ENCODE results near the gene HGS. TPM values are rescaled to one million over a fixed set of nuclear protein-coding genes. Genes with fewer than 3 reads are reported as not detected.

Gene HGS
- polyA plus RNA-seq, 1 experiment, result 71.5 TPM

DNA sequence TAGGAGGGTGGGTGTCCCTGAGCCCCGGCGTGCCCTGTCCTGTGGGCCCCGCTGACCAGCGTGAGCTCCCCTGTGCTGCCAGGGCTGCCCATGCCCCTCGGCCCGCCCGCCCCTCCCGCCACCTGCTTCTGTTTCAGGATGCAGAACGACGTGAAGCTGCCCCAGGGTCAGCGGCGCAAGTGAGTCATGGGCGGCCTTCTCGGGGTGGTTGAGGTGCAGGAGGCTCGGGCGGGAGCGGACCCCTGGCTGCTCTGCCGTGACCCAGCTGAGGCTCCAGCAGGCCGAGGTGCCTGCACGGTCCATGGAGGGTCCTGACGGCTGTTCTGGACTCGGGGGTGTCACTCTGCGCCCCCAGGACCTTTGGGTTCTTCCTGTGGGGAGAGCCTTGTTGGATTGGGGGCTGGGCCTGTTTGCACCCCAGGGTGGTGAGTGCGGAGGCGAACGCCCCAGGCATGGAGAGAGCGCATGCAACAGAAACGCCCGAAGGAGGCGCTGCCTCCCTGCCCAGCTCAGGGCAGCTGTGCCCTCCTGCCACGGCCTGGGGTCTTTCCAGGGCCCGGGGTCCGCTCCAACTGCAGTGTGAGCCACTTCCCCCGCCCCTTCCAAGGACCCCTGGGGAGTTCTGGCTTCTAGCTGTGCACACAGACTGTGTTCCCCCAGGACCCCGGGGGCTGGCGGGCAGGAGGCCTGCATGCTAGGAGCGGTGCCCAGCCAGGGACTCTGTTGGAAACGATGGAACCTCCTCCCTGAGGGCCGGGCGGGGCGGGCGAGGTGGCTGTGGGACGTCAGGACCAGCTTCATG lies 32.3 kb downstream of the HGS start:
- DNase-seq (ENCODE audit: low read depth, low spot score), result no peak
- H3K9me3 ChIP-seq (ENCODE audit: control insufficient read depth, insufficient read depth, low read length), result no peaks in the 10 kb centered on the region; the same call in 1 of the 2 replicates
- H3K27ac ChIP-seq (ENCODE audit: low read depth, low read length), result no peak overlapping the region
- POLR2A ChIA-PET, result no interaction called here
- H3K27me3 ChIP-seq (ENCODE audit: control insufficient read depth, insufficient read depth, low read length), result no peaks in the 10 kb centered on the region
- no peak overlapping the region for H3K4me3 ChIP-seq (ENCODE audit: low read depth, low read length)
- CTCF ChIA-PET, result no interaction called here
- TF ChIP-seq, protein P1, sequence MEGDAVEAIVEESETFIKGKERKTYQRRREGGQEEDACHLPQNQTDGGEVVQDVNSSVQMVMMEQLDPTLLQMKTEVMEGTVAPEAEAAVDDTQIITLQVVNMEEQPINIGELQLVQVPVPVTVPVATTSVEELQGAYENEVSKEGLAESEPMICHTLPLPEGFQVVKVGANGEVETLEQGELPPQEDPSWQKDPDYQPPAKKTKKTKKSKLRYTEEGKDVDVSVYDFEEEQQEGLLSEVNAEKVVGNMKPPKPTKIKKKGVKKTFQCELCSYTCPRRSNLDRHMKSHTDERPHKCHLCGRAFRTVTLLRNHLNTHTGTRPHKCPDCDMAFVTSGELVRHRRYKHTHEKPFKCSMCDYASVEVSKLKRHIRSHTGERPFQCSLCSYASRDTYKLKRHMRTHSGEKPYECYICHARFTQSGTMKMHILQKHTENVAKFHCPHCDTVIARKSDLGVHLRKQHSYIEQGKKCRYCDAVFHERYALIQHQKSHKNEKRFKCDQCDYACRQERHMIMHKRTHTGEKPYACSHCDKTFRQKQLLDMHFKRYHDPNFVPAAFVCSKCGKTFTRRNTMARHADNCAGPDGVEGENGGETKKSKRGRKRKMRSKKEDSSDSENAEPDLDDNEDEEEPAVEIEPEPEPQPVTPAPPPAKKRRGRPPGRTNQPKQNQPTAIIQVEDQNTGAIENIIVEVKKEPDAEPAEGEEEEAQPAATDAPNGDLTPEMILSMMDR (IDR thresholded peaks at IDR 0.05; ENCODE audit: low read depth, low read length), result no peak

GRCh38 chr17:81716674-81716996 lies 32.8 kb downstream of the HGS start:
- POLR2A ChIA-PET, result interaction anchor here (0.6 kb wide), 1 partner anchor 269 kb away, joined by 4 read pairs; no protein-coding TSS in a partner anchor
- Histone ChIP-seq H3K27me3 (ENCODE audit: control insufficient read depth, insufficient read depth, low read length) (no peaks in the 10 kb centered on the region), H3K27ac (ENCODE audit: low read depth, low read length) (no peak overlapping the region), H3K4me3 (ENCODE audit: low read depth, low read length) (no peak overlapping the region), H3K9me3 (ENCODE audit: control insufficient read depth, insufficient read depth, low read length) (no peaks in the 10 kb centered on the region; the same call in 1 of the 2 replicates)
- TF ChIP-seq, protein P1 (IDR thresholded peaks at IDR 0.05; ENCODE audit: low read depth, low read length), result no peak
- CTCF ChIA-PET, result no interaction called here
- no peak for DNase-seq (ENCODE audit: low read depth, low spot score)

DNA sequence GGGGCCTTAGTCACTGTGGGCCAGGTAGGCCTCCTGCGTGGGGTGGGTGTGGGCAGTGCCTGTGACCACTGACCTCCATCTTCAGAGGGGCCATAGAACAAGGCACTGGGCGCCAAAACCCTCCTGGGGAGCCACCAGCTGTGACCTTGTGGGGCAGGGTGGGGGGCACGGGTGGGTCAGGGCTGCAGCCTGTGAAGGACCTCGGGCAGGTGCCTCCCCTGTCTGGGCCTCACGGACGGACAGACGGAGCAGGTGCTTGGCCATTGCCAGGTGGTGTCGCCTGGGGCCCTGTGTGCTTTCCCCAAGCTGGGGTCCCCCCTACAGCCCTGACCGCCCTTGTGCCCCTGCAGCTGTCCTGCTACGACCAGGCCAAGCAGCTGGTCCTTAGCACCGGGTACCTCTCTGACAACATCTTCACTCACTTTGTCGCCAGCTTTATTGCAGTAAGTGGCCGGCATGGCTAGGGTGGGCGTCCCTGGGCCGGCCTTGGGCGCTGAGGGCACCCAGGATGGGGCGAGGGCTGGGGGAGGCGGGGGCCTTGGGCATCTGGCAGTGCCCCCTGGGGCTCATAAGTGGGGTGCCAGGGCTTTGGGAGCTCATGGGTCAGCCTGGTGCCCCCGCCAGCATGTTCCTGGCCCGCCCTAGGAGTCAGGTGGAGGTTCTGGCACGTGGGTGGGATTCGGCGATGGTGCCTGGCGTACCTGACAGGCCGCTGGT lies 33.4 kb downstream of the HGS start:
- H3K4me3 ChIP-seq (ENCODE audit: low read depth, low read length), result no peak overlapping the region
- TF ChIP-seq, protein P1 (IDR thresholded peaks at IDR 0.05; ENCODE audit: low read depth, low read length), result no peak
- H3K9me3 ChIP-seq (ENCODE audit: control insufficient read depth, insufficient read depth, low read length), result no peaks in the 10 kb centered on the region; the same call in 1 of the 2 replicates
- ChIA-PET POLR2A (interaction anchor here (0.6 kb wide), 1 partner anchor 268 kb away, joined by 4 read pairs; no protein-coding TSS in a partner anchor), CTCF (no interaction called here)
- DNase-seq (ENCODE audit: low read depth, low spot score), result no peak
- H3K27me3 ChIP-seq (ENCODE audit: control insufficient read depth, insufficient read depth, low read length), result no peaks in the 10 kb centered on the region
- no peak overlapping the region for H3K27ac ChIP-seq (ENCODE audit: low read depth, low read length)

DNA sequence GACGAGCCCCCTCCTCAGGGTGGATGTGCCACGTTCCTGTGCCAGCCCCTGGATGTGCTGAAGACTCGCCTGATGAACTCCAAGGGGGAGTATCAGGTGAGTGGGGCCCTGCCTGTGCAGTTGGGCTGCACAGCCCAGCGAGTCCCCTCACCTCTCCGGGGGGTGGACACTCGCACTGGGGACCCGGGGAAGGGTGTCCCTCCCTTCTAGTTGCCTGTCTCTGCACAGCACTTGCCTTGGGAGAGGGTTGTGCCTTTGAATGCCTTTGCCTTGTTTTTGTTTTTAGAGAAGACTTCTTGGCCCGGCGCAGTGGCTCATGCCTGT lies 33.9 kb downstream of the HGS start:
- no peak for DNase-seq (ENCODE audit: low read depth, low spot score)
- H3K27me3 ChIP-seq (ENCODE audit: control insufficient read depth, insufficient read depth, low read length), result no peaks in the 10 kb centered on the region
- CTCF ChIA-PET, result no interaction called here

More for the DNA sequence above, 33.9 kb downstream of the HGS start:
- TF ChIP-seq, protein P1 (IDR thresholded peaks at IDR 0.05; ENCODE audit: low read depth, low read length), result no peak
- POLR2A ChIA-PET, result no interaction called here
- Histone ChIP-seq H3K4me3 (ENCODE audit: low read depth, low read length) (no peak overlapping the region), H3K27ac (ENCODE audit: low read depth, low read length) (no peak overlapping the region), H3K9me3 (ENCODE audit: control insufficient read depth, insufficient read depth, low read length) (no peaks in the 10 kb centered on the region; the same call in 1 of the 2 replicates)

All from AG04450 (cell line).